Purkinje cell (primary cell): ENCODE results near the gene ZNF442. TPM values are rescaled to one million over a fixed set of nuclear protein-coding genes. Genes with fewer than 3 reads are reported as not detected.

Source experiments
- polyA plus RNA-seq: library from polyadenylated mRNA; unstranded; fragments of >200 nt; fragmentation: Nextera tagmentation; gene quantifications from 2 replicates; pipeline ENCODE4 v1.2.1, GENCODE V29; 2014

The ZNF442 gene
- polyA plus RNA-seq, result 0.27 and 1.5 TPM in 2 replicates

GRCh38 chr19:12365236-12366162 is at the start of gene ZNF442:
Gene ZNF442 (minus strand): TSS chr19:12365683. CDS start chr19:12363631, 2,052 bp downstream.

GRCh38 chr19:12400633-12401502 is 35.4 kb upstream of the ZNF442 start, which contains the start of gene ZNF799:
Gene ZNF799 (minus strand): TSS chr19:12401271. CDS start chr19:12401070, 201 bp downstream.

GRCh38 chr19:12333162-12334159 is 32.0 kb downstream of the ZNF442 start, which contains the start of gene ZNF563:
Gene ZNF563 (minus strand): TSS chr19:12333633. CDS start chr19:12333482, 151 bp downstream.

Other genes with a start within 250 kb of the ZNF442 start
- gene ZNF20, start 225.3 kb downstream of the ZNF442 start, polyA plus RNA-seq, result not detected in 2 replicates
- 4.5 and 9.4 TPM in 2 replicates for gene ZNF625, start 208.9 kb downstream of the ZNF442 start, polyA plus RNA-seq
- 4.0 and 7.6 TPM in 2 replicates for gene ZNF136, start 202.6 kb downstream of the ZNF442 start, polyA plus RNA-seq
- 7.7 and 9.4 TPM in 2 replicates for gene ZNF44, start 70.8 kb downstream of the ZNF442 start, polyA plus RNA-seq
- 5.9 and 7.5 TPM in 2 replicates for gene ZNF563, start 32.0 kb downstream of the ZNF442 start, polyA plus RNA-seq
- gene ZNF799, start 35.6 kb upstream of the ZNF442 start, polyA plus RNA-seq, result 1.3 and 3.7 TPM in 2 replicates
- 3.9 and 5.5 TPM in 2 replicates for gene ZNF443, start 75.3 kb upstream of the ZNF442 start, polyA plus RNA-seq
- 2.4 and 4.3 TPM in 2 replicates for gene ZNF709, start 119.1 kb upstream of the ZNF442 start, polyA plus RNA-seq
- gene ZNF564, start 185.8 kb upstream of the ZNF442 start, polyA plus RNA-seq, result 1.0 and 4.2 TPM in 2 replicates
- gene ZNF490, start 245.1 kb upstream of the ZNF442 start, polyA plus RNA-seq, result 2.1 and 3.1 TPM in 2 replicates
- 11.3 and 13.7 TPM in 2 replicates for gene ZNF791, start 245.2 kb upstream of the ZNF442 start, polyA plus RNA-seq